WTC11 (cell line): ENCODE results near the gene STK16. TPM values are rescaled to one million over a fixed set of nuclear protein-coding genes. Genes with fewer than 3 reads are reported as not detected.

Experiments
- ARID4B ChIP-seq: sonication (generic); formaldehyde crosslinking; IDR thresholded peaks from 2 replicates; pipeline ENCODE4 v1.8.0; 2023; ENCODE audit warnings: missing genetic modification reagents, mild to moderate bottlenecking, borderline replicate concordance
- ATF3 ChIP-seq: sonication (generic); formaldehyde crosslinking; conservative IDR thresholded peaks from 2 replicates; pipeline ENCODE4 v1.8.1; 2022; ENCODE audit warnings: mild to moderate bottlenecking, missing genetic modification reagents
- CREB1 ChIP-seq: sonication (generic); formaldehyde crosslinking; IDR thresholded peaks from 2 replicates; pipeline ENCODE4 v1.8.0; 2023; ENCODE audit warnings: mild to moderate bottlenecking, missing genetic modification reagents
- E2F5 ChIP-seq: sonication (generic); formaldehyde crosslinking; IDR thresholded peaks from 2 replicates; pipeline ENCODE4 v1.8.1; 2022; ENCODE audit warnings: mild to moderate bottlenecking, moderate library complexity, missing genetic modification reagents
- ELF4 ChIP-seq: sonication (generic); formaldehyde crosslinking; IDR thresholded peaks from 2 replicates; pipeline ENCODE4 v1.8.1; 2022; ENCODE audit warnings: low read depth, mild to moderate bottlenecking, moderate library complexity, missing genetic modification reagents
- EMX1 ChIP-seq: fragments of 250-450 bp; sonication (Bioruptor Pico); IDR thresholded peaks from 2 replicates; pipeline ENCODE4 v1.8.0; 2021; ENCODE audit warnings: mild to moderate bottlenecking
- ETV6 ChIP-seq: sonication (generic); formaldehyde crosslinking; IDR thresholded peaks from 2 replicates; pipeline ENCODE4 v1.8.1; 2022; ENCODE audit warnings: mild to moderate bottlenecking, missing genetic modification reagents
- FOXP1 ChIP-seq: sonication (generic); formaldehyde crosslinking; IDR thresholded peaks from 2 replicates; pipeline ENCODE4 v1.8.0; 2022; ENCODE audit warnings: missing genetic modification reagents, mild to moderate bottlenecking, moderate library complexity, borderline replicate concordance
- FOXP4 ChIP-seq: sonication (generic); formaldehyde crosslinking; IDR thresholded peaks from 2 replicates; pipeline ENCODE4 v1.8.0; 2022; ENCODE audit warnings: mild to moderate bottlenecking, missing genetic modification reagents
- GTF2I ChIP-seq: fragments of 250-450 bp; sonication (Bioruptor Pico); conservative IDR thresholded peaks from 2 replicates; pipeline ENCODE4 v1.4.0; 2021; ENCODE audit warnings: mild to moderate bottlenecking
- JAZF1 ChIP-seq: fragments of 250-450 bp; sonication (Bioruptor Pico); IDR thresholded peaks from 2 replicates; pipeline ENCODE4 v1.9.0; 2021; ENCODE audit warnings: moderate library complexity, mild to moderate bottlenecking, inconsistent platforms
- MAX ChIP-seq: sonication (generic); formaldehyde crosslinking; IDR thresholded peaks from 2 replicates; pipeline ENCODE4 v1.8.0; 2022; ENCODE audit warnings: mild to moderate bottlenecking, missing genetic modification reagents
- MLX ChIP-seq: sonication (generic); formaldehyde crosslinking; IDR thresholded peaks from 2 replicates; pipeline ENCODE4 v1.8.1; 2023; ENCODE audit warnings: mild to moderate bottlenecking, missing genetic modification reagents, moderate library complexity
- NFYB ChIP-seq: sonication (generic); formaldehyde crosslinking; conservative IDR thresholded peaks from 2 replicates; pipeline ENCODE4 v1.8.0; 2022; ENCODE audit warnings: low read depth, missing genetic modification reagents
- NR2C2 ChIP-seq: sonication (generic); formaldehyde crosslinking; IDR thresholded peaks from 2 replicates; pipeline ENCODE4 v1.8.0; 2022; ENCODE audit warnings: mild to moderate bottlenecking, missing genetic modification reagents
- PRDM15 ChIP-seq: sonication (generic); formaldehyde crosslinking; IDR thresholded peaks from 2 replicates; pipeline ENCODE4 v1.8.0; 2022; ENCODE audit warnings: missing genetic modification reagents
- PREB ChIP-seq: sonication (generic); formaldehyde crosslinking; IDR thresholded peaks from 2 replicates; pipeline ENCODE4 v1.8.1; 2022; ENCODE audit warnings: mild to moderate bottlenecking, missing genetic modification reagents, moderate library complexity, borderline replicate concordance
- PRRX2 ChIP-seq: fragments of 250-450 bp; sonication (Bioruptor Pico); IDR thresholded peaks from 2 replicates; pipeline ENCODE4 v1.8.0; 2021; ENCODE audit warnings: mild to moderate bottlenecking
- SOX15 ChIP-seq: fragments of 250-450 bp; sonication (Bioruptor Pico); IDR thresholded peaks from 2 replicates; pipeline ENCODE4 v1.9.0; 2021; ENCODE audit warnings: mild to moderate bottlenecking
- SP1 ChIP-seq: sonication (generic); formaldehyde crosslinking; conservative IDR thresholded peaks from 2 replicates; pipeline ENCODE4 v1.8.1; 2022; ENCODE audit warnings: missing genetic modification reagents
- TCF7 ChIP-seq: sonication (generic); formaldehyde crosslinking; IDR thresholded peaks from 2 replicates; pipeline ENCODE4 v1.8.0; 2022; ENCODE audit warnings: mild to moderate bottlenecking, low read depth, missing genetic modification reagents, moderate library complexity
- TP53 ChIP-seq: sonication (generic); formaldehyde crosslinking; IDR thresholded peaks from 2 replicates; pipeline ENCODE4 v1.8.1; 2023; ENCODE audit warnings: mild to moderate bottlenecking, missing genetic modification reagents
- ZNF219 ChIP-seq: sonication (generic); formaldehyde crosslinking; IDR thresholded peaks from 2 replicates; pipeline ENCODE4 v1.8.0; 2023; ENCODE audit warnings: missing genetic modification reagents, mild to moderate bottlenecking, borderline replicate concordance
- ZNF232 ChIP-seq: sonication (generic); formaldehyde crosslinking; IDR thresholded peaks from 2 replicates; pipeline ENCODE4 v1.8.0; 2022; ENCODE audit warnings: mild to moderate bottlenecking, missing genetic modification reagents
- ZNF317 ChIP-seq: sonication (generic); formaldehyde crosslinking; IDR thresholded peaks from 2 replicates; pipeline ENCODE4 v1.8.1; 2023; ENCODE audit warnings: low read depth, mild to moderate bottlenecking, moderate library complexity, missing genetic modification reagents, borderline replicate concordance
- ZNF423 ChIP-seq: fragments of 250-450 bp; sonication (Bioruptor Pico); IDR thresholded peaks from 2 replicates; pipeline ENCODE4 v2.1.2; 2022; ENCODE audit warnings: mild to moderate bottlenecking, moderate library complexity
- total RNA-seq: library from RNA; stranded (reverse); gene quantifications from 3 replicates; pipeline ENCODE4 v1.2.3, GENCODE V29; 2021

Gene STK16
- total RNA-seq, 1 experiment from 2014 or later = 27.5 TPM

GRCh38 chr2:219279151-219279915 is 34.1 kb downstream of the STK16 start, which contains the start of gene DNAJB2 (continued):
- TF ChIP-seq PRDM15 (CRISPR knock-in tag) = no peak
- no peak for TF ChIP-seq PREB (CRISPR knock-in tag)
- 0 out of 2 replicates have a peak, but pooled peaks have one; percentile 34 for TF ChIP-seq ZNF317 (CRISPR knock-in tag)
- TF ChIP-seq ATF3 = no peak
- TF ChIP-seq ETV6 (CRISPR knock-in tag) = peak; percentile 72; the same call in 1 of the 2 replicates
- peak; percentile 71; the same call in 1 of the 2 replicates for TF ChIP-seq FOXP4 (CRISPR knock-in tag)
- no peak for TF ChIP-seq SOX15 (CRISPR knock-in tag)
- no peak for TF ChIP-seq NR2C2 (CRISPR knock-in tag)
- no peak for TF ChIP-seq CREB1 (CRISPR knock-in tag)
- no peak for TF ChIP-seq TCF7 (CRISPR knock-in tag)
- peak; percentile 83 for TF ChIP-seq E2F5 (CRISPR knock-in tag)
- TF ChIP-seq EMX1 (CRISPR knock-in tag) = no peak
- TF ChIP-seq TP53 (CRISPR knock-in tag) = no peak
- no peak for TF ChIP-seq ELF4
- no peak for TF ChIP-seq FOXP1 (CRISPR knock-in tag)
- TF ChIP-seq GTF2I = no peak
- TF ChIP-seq NFYB (CRISPR knock-in tag) = no peak
- TF ChIP-seq JAZF1 (CRISPR knock-in tag) = no peak
- no peak for TF ChIP-seq PRRX2 (CRISPR knock-in tag)
- TF ChIP-seq ARID4B (CRISPR knock-in tag) = no peak; the same call in 1 of the 2 replicates
- TF ChIP-seq MLX (CRISPR knock-in tag) = no peak
- TF ChIP-seq SP1 (CRISPR knock-in tag) = peak; percentile 95
- TF ChIP-seq ZNF423 (CRISPR knock-in tag) = peak; percentile 90
- TF ChIP-seq ZNF219 (CRISPR knock-in tag) = no peak
- TF ChIP-seq MAX (CRISPR knock-in tag) = peak; percentile 29; the same call in 1 of the 2 replicates
- TF ChIP-seq ZNF232 (CRISPR knock-in tag) = 0 out of 2 replicates have a peak, but pooled peaks have one; percentile 68
